ENCODE data around the gene ADAMTS1.

ADAMTS1 gene

GRCh38 chr21:26815197-26815596 lies 30.0 kb downstream of the ADAMTS1 start:
- no peaks in the 10 kb centered on the region for H3K9me3 ChIP-seq (replicated peaks in 1 of 2; ENCODE audit: control insufficient read depth in 2 of 2, insufficient read depth in 1 of 2, low read depth in 1 of 2, low read length in 2 of 2)
- H3K18ac ChIP-seq (ENCODE audit: low read length): no peak overlapping the region
- H3K27ac ChIP-seq (replicated peaks; ENCODE audit: low read length): no peak overlapping the region
- no peak overlapping the region for H4K91ac ChIP-seq (ENCODE audit: low read depth, low read length, poor library complexity)
- H2BK12ac ChIP-seq (ENCODE audit: low read length): no peak overlapping the region
- no peak overlapping the region for H3K23ac ChIP-seq (ENCODE audit: low read depth, low read length, poor library complexity)
- no peaks in the 10 kb centered on the region for H3K27me3 ChIP-seq (ENCODE audit: control insufficient read depth in 3 of 3, insufficient read depth in 3 of 3, low read depth in 1 of 3, low read length in 3 of 3)
- H4K8ac ChIP-seq (ENCODE audit: low read depth, low read length): no peak overlapping the region
- H2BK15ac ChIP-seq (ENCODE audit: low read length): no peak overlapping the region
- H3K14ac ChIP-seq (ENCODE audit: low read length): no peak overlapping the region
- H2AFZ ChIP-seq (ENCODE audit: low read length): no peak overlapping the region
- no peaks in the 10 kb centered on the region for H3K4me1 ChIP-seq (ENCODE audit: control insufficient read depth in 2 of 2, insufficient read depth in 1 of 2, low read depth in 1 of 2, low read length in 2 of 2)
- no peak overlapping the region for H2BK5ac ChIP-seq (ENCODE audit: low read length)
- no peaks in the 10 kb centered on the region for H3K79me1 ChIP-seq (ENCODE audit: low read depth, low read length)
- no peak overlapping the region for H3K4ac ChIP-seq (ENCODE audit: low read length)
- DNase-seq (ENCODE audit: low spot score): no peak
- H3K4me3 ChIP-seq (ENCODE audit: low read length in 2 of 2): no peak overlapping the region
- no peak overlapping the region for H2BK120ac ChIP-seq (ENCODE audit: low read depth, low read length)
- H2AK5ac ChIP-seq (ENCODE audit: low read depth, low read length): no peak overlapping the region
- H3K9ac ChIP-seq (ENCODE audit: low read depth, low read length, poor library complexity): no peak overlapping the region
- no peaks in the 10 kb centered on the region for H3K36me3 ChIP-seq (replicated peaks in 1 of 2; ENCODE audit: control insufficient read depth in 2 of 2, insufficient read depth in 2 of 2, low read length in 2 of 2)
- no peak overlapping the region for H3K4me2 ChIP-seq (ENCODE audit: insufficient read depth, low read length, poor library complexity, severe bottlenecking)

- Histone ChIP-seq H3K79me1 (ENCODE audit: low read depth, low read length) (no peaks in the 10 kb centered on the region), H3K36me3 (replicated peaks in 1 of 2; ENCODE audit: control insufficient read depth in 2 of 2, insufficient read depth in 2 of 2, low read length in 2 of 2) (no peaks in the 10 kb centered on the region), H3K14ac (ENCODE audit: low read length) (no peak overlapping the region), H3K9me3 (replicated peaks in 1 of 2; ENCODE audit: control insufficient read depth in 2 of 2, insufficient read depth in 1 of 2, low read depth in 1 of 2, low read length in 2 of 2) (no peaks in the 10 kb centered on the region), H3K23ac (ENCODE audit: low read depth, low read length, poor library complexity) (no peak overlapping the region), H3K4me3 (ENCODE audit: low read length in 2 of 2) (no peak overlapping the region), H4K91ac (ENCODE audit: low read depth, low read length, poor library complexity) (no peak overlapping the region), H3K27ac (replicated peaks; ENCODE audit: low read length) (no peak overlapping the region), H4K8ac (ENCODE audit: low read depth, low read length) (no peak overlapping the region), H3K9ac (ENCODE audit: low read depth, low read length, poor library complexity) (no peak overlapping the region), H2BK120ac (ENCODE audit: low read depth, low read length) (no peak overlapping the region), H2AFZ (ENCODE audit: low read length) (no peak overlapping the region), H2BK12ac (ENCODE audit: low read length) (no peak overlapping the region), H3K27me3 (ENCODE audit: control insufficient read depth in 3 of 3, insufficient read depth in 3 of 3, low read depth in 1 of 3, low read length in 3 of 3) (no peaks in the 10 kb centered on the region), H3K4ac (ENCODE audit: low read length) (no peak overlapping the region), H2AK5ac (ENCODE audit: low read depth, low read length) (no peak overlapping the region), H2BK5ac (ENCODE audit: low read length) (no peak overlapping the region), H3K4me2 (ENCODE audit: insufficient read depth, low read length, poor library complexity, severe bottlenecking) (no peak overlapping the region), H3K18ac (ENCODE audit: low read length) (no peak overlapping the region), H2BK15ac (ENCODE audit: low read length) (no peak overlapping the region), H3K4me1 (ENCODE audit: control insufficient read depth in 2 of 2, insufficient read depth in 1 of 2, low read depth in 1 of 2, low read length in 2 of 2) (no peaks in the 10 kb centered on the region)
- WGBS, 2 donors (ENCODE audit: extremely low coverage in 2 of 2, insufficient read length in 2 of 2, insufficient replicate concordance in 1 of 2): no CpG with 5 or more reads among the region's 1 CpG
- no peak for DNase-seq (ENCODE audit: low spot score)
Observed at GRCh38 chr21:26814386-26814785, 30.8 kb downstream of the ADAMTS1 start.

- no peak overlapping the region for H3K14ac ChIP-seq (ENCODE audit: low read length)
- no peak overlapping the region for H3K9ac ChIP-seq (ENCODE audit: low read depth, low read length, poor library complexity)
- H4K8ac ChIP-seq (ENCODE audit: low read depth, low read length): no peak overlapping the region
- H3K36me3 ChIP-seq (replicated peaks in 1 of 2; ENCODE audit: control insufficient read depth in 2 of 2, insufficient read depth in 2 of 2, low read length in 2 of 2): no peaks in the 10 kb centered on the region
- H3K4ac ChIP-seq (ENCODE audit: low read length): no peak overlapping the region
- WGBS, 2 donors (ENCODE audit: extremely low coverage in 2 of 2, insufficient read length in 2 of 2, insufficient replicate concordance in 1 of 2): no CpG with 5 or more reads among the region's 8 CpGs
- H2BK120ac ChIP-seq (ENCODE audit: low read depth, low read length): no peak overlapping the region
- no peak overlapping the region for H3K4me2 ChIP-seq (ENCODE audit: insufficient read depth, low read length, poor library complexity, severe bottlenecking)
- no peak overlapping the region for H2AFZ ChIP-seq (ENCODE audit: low read length)
- no peak overlapping the region for H4K91ac ChIP-seq (ENCODE audit: low read depth, low read length, poor library complexity)
- H3K4me1 ChIP-seq (ENCODE audit: control insufficient read depth in 2 of 2, insufficient read depth in 1 of 2, low read depth in 1 of 2, low read length in 2 of 2): no peaks in the 10 kb centered on the region
- no peak overlapping the region for H3K23ac ChIP-seq (ENCODE audit: low read depth, low read length, poor library complexity)
- H3K27ac ChIP-seq (replicated peaks; ENCODE audit: low read length): no peak overlapping the region
- DNase-seq (ENCODE audit: low spot score): no peak
- H2BK12ac ChIP-seq (ENCODE audit: low read length): no peak overlapping the region
- H3K79me1 ChIP-seq (ENCODE audit: low read depth, low read length): no peaks in the 10 kb centered on the region
- no peak overlapping the region for H2AK5ac ChIP-seq (ENCODE audit: low read depth, low read length)
- H2BK5ac ChIP-seq (ENCODE audit: low read length): no peak overlapping the region
- no peak overlapping the region for H3K18ac ChIP-seq (ENCODE audit: low read length)
- no peaks in the 10 kb centered on the region for H3K9me3 ChIP-seq (replicated peaks in 1 of 2; ENCODE audit: control insufficient read depth in 2 of 2, insufficient read depth in 1 of 2, low read depth in 1 of 2, low read length in 2 of 2)
- H3K27me3 ChIP-seq (ENCODE audit: control insufficient read depth in 3 of 3, insufficient read depth in 3 of 3, low read depth in 1 of 3, low read length in 3 of 3): no peaks in the 10 kb centered on the region
- no peak overlapping the region for H3K4me3 ChIP-seq (ENCODE audit: low read length in 2 of 2)
- no peak overlapping the region for H2BK15ac ChIP-seq (ENCODE audit: low read length)
Observed at GRCh38 chr21:26813426-26813998, 31.7 kb downstream of the ADAMTS1 start.

- H2BK120ac ChIP-seq (ENCODE audit: low read depth, low read length): no peak overlapping the region
- H3K14ac ChIP-seq (ENCODE audit: low read length): no peak overlapping the region
- no peaks in the 10 kb centered on the region for H3K4me1 ChIP-seq (ENCODE audit: control insufficient read depth in 2 of 2, insufficient read depth in 1 of 2, low read depth in 1 of 2, low read length in 2 of 2)
- no peak overlapping the region for H3K4me2 ChIP-seq (ENCODE audit: insufficient read depth, low read length, poor library complexity, severe bottlenecking)
- no peak for DNase-seq (ENCODE audit: low spot score)
- no peak overlapping the region for H2AFZ ChIP-seq (ENCODE audit: low read length)
- H2AK5ac ChIP-seq (ENCODE audit: low read depth, low read length): no peak overlapping the region
- no peak overlapping the region for H4K91ac ChIP-seq (ENCODE audit: low read depth, low read length, poor library complexity)
- no peak overlapping the region for H3K4ac ChIP-seq (ENCODE audit: low read length)
- no peaks in the 10 kb centered on the region for H3K36me3 ChIP-seq (replicated peaks in 1 of 2; ENCODE audit: control insufficient read depth in 2 of 2, insufficient read depth in 2 of 2, low read length in 2 of 2)
- H2BK15ac ChIP-seq (ENCODE audit: low read length): no peak overlapping the region
- H3K23ac ChIP-seq (ENCODE audit: low read depth, low read length, poor library complexity): no peak overlapping the region
- H3K4me3 ChIP-seq (ENCODE audit: low read length in 2 of 2): no peak overlapping the region
- no peak overlapping the region for H4K8ac ChIP-seq (ENCODE audit: low read depth, low read length)
- no peaks in the 10 kb centered on the region for H3K9me3 ChIP-seq (replicated peaks in 1 of 2; ENCODE audit: control insufficient read depth in 2 of 2, insufficient read depth in 1 of 2, low read depth in 1 of 2, low read length in 2 of 2)
- H3K9ac ChIP-seq (ENCODE audit: low read depth, low read length, poor library complexity): no peak overlapping the region
- H3K27ac ChIP-seq (replicated peaks; ENCODE audit: low read length): no peak overlapping the region
- WGBS, 2 donors (ENCODE audit: extremely low coverage in 2 of 2, insufficient read length in 2 of 2, insufficient replicate concordance in 1 of 2): no CpG with 5 or more reads among the region's 1 CpG
- H2BK12ac ChIP-seq (ENCODE audit: low read length): no peak overlapping the region
- H3K18ac ChIP-seq (ENCODE audit: low read length): no peak overlapping the region
- no peaks in the 10 kb centered on the region for H3K79me1 ChIP-seq (ENCODE audit: low read depth, low read length)
- no peaks in the 10 kb centered on the region for H3K27me3 ChIP-seq (ENCODE audit: control insufficient read depth in 3 of 3, insufficient read depth in 3 of 3, low read depth in 1 of 3, low read length in 3 of 3)
- H2BK5ac ChIP-seq (ENCODE audit: low read length): no peak overlapping the region
Observed at GRCh38 chr21:26812173-26812572, 33.0 kb downstream of the ADAMTS1 start.

Data from neuronal stem cell (in vitro differentiated cells).